GM20431 (cell line): ENCODE results near the gene HNRNPM.

ENCODE experiments used
- in situ Hi-C: fragments of 300-500 bp; cut with MseI, MboI; formaldehyde crosslinking; loops from one replicate; pipeline ENCODE4 v1.15.0; 2020; ENCODE audit warnings: low sequenced_read_pairs; ENCODE audit not compliant: unreplicated experiment

The HNRNPM gene

DNA sequence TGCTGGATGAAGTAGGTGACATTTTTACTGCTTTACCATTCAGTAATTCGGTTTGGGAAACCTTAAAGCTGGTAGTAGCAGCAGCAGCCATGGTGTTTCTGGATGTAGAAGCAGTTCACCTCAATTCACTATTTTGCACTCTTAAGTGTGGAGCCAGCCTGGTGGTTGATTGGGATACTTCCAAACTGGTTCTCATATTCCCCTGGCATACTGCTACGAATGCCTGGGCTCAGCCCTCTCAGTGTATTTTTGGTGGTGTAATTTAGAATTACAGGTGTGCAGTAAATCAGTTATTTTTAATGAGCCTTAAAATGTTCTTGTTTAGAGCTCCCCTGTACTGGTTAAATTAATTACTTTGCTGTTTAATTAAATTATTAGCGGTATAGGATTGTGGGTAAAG is 12.4 kb downstream of the HNRNPM start:
- in situ Hi-C loops, result no loop called here

GRCh38 chr19:8457827-8458226 is 13.1 kb downstream of the HNRNPM start:
- in situ Hi-C loops, result no loop called here

DNA sequence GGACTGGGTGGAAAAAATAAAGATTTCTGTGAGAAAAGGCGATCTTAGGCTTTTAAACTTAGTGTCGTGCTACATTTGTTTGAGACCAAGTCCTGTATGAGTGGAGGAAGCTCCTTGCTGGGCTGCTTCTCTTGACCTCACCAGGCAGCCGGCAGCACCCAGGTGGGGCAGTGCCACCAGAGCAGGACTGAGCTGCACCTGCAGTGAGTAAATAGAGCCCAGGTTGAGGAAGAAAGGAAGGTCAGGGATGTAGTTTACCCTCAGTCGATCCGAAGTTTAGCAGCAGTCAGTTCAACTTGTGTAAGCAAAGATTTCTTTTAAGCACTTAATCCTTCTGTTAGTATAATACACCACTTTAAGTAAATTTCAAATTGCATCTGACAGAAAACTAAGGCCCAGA is 13.6 kb downstream of the HNRNPM start:
- in situ Hi-C loops, result no loop called here

GRCh38 chr19:8459095-8459494 is 14.3 kb downstream of the HNRNPM start:
- in situ Hi-C loops, result no loop called here

DNA sequence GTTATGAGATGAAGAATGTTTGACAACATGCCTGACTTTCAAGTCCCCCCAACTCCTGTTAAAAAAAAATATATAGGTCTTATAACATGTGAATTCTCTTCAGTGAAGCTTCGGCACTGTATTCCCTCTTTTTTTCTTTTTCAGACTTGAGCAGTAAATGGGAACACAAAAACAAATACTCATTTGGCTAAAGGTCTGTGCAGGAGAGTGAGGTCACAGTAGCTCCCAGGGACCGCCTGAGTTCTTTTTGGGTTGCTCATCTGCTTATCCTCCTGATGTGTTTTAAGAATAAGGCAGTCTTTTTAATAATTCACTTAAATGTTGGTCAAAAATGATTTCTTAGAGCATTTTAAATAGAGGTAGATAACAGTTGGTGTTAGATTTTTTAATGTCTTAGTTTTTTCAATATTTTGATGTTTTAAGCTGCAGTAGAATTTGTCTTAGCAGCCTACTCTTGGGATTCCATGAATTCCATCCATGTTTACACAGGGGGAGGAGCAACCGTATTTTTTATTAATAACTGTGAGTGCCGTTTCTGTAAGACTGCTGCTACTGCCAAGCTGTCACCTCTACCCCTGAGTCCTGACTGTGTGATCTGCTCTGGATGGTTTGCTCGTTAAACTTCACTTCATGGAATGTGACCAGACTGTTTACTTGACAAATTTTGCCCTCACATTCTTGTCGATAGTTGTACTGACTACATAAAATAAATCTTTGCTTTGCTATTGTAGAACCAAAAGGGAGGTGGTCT is 14.9 kb downstream of the HNRNPM start:
- in situ Hi-C loops, result no loop called here

DNA sequence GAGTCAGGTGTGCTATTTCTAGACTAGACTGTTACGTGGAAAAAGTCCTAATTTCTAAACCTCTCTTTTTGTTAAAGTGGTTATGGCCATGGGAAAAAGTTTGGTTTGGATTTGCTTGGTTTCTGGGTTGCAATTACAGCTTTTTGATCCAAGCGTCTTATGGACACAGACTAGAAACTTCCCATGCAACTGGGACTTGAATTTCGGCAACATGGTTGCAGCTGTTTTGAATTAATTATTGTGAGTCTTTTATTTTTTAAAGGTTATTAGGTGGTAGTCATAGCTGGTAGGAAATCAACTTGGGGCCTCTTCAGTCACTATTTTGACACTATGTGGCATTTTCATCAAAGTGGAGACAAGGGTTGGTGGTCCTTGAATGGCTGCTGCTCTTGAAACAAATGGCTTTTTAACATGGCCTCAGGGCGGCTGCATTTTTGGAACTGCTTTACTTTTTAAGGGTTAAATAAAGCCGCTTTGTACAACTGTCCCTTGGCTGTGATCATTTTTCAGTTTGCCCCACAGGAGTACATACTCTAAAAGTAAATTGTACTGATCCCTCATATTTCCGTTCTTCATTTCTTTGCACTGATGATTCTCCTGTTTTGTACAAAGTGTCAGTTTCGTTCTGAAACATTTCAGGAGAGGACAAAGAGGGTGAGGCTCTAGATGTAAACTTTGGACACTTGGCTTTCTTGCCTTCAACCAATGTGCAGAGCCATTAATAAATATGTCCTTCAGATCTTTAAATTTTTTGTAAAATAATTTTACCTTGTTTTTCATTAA is 15.9 kb downstream of the HNRNPM start:
- in situ Hi-C loops, result no loop called here

GRCh38 chr19:8461376-8461775 is 16.6 kb downstream of the HNRNPM start:
- in situ Hi-C loops, result no loop called here

GRCh38 chr19:8461891-8462290 is 17.1 kb downstream of the HNRNPM start:
- in situ Hi-C loops, result no loop called here

DNA sequence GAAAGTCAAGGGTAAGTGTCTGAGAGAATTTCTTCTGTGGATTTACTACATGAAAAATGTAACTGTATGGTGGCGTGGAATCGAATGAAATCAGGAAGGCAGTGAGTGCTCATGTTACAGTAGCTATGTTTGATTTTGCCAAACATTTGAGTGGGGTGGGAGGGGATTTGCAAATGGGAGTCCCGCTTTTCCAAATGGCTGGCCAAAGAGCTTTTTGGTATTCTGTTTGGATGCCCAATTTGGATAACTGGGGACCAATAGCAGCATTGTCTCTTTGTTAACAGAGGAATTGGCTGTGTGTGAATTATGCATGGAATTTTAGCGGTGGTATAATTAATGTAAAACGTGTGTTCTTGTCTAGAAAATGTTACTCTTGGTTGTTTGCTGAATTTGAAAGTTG is 17.8 kb downstream of the HNRNPM start:
- in situ Hi-C loops, result no loop called here

- in situ Hi-C loops, result no loop called here
Measured at GRCh38 chr19:8463365-8463764, 18.6 kb downstream of the HNRNPM start.

DNA sequence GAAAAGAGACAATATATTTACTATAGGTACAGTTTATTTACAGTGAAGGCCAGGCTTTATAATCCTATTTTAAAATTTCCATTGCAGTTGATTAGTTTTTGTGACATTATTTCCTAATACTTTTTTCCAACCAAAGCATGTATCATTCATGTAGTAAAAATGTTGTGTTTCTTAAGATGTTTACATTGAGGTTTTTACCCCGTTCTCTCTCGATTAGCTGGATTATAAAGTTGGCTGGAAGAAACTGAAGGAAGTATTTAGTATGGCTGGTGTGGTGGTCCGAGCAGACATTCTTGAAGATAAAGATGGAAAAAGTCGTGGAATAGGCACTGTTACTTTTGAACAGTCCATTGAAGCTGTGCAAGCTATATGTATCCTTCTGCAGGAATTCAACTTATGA is 21.2 kb downstream of the HNRNPM start:
- in situ Hi-C loops, result no loop called here

GRCh38 chr19:8468124-8468523 is 23.3 kb downstream of the HNRNPM start:
- in situ Hi-C loops, result no loop called here

DNA sequence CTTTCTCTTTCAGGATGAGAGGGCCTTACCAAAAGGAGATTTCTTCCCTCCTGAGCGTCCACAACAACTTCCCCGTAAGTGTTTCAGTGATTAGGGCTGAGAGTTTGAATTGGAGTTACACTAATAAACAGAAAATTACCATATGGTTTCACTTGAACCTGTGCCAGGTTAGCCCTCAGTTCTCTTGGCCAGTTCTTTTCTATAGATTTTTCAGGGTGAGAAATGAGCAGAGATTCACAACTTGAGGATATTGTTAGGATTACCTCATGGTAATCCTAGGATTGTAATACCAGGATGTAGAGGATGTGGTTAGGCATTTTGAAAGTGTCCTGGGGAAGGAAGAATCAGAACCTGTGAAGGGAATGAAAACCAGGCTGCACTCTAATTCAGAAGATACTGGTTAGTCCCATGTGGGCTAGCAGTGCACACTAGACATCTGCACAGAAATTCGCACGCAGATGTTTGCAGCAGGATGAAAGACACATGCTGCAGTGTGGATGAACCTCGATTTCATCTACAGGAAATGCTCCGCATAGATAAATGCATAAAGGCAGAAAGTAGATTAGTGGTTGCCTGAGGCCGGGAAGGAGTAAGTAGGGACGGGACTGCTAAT is 24.1 kb downstream of the HNRNPM start:
- in situ Hi-C loops, result no loop called here

DNA sequence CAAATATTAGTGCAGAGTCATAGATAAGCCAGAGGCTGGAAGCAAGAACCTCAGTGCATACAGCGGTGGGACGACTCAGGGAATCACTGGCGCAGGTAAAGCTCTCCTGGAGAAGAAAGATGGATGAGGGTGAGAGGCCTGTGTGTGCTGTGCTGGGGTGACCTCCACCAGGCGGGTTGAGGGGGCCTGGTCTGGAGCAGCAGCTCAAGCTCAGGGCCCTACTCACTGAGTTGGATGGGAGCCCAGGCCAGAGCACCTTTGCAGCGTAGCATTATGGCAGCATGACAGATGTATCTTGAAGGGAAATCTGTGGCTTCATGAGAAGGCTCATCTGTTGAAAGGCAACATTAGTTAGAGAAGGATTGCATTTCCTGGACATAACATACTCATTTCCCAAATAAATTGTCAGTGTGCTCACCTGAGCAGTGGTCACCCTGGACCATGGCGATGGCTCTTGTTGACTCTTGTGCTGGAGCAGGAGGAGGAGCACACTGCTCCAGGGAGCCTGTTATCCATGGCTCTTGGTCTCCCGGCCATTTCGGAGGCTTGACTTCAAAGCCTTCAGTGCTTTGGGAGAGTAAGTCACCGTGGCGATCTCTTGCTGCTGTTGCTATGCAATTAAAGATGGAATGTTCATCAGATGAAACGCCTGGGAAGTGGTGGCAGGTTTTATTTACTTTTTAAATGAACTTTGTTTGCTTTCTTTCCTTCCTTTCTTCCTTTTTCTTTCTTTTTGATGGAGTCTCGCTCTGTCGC is 25.0 kb downstream of the HNRNPM start:
- in situ Hi-C loops, result no loop called here

DNA sequence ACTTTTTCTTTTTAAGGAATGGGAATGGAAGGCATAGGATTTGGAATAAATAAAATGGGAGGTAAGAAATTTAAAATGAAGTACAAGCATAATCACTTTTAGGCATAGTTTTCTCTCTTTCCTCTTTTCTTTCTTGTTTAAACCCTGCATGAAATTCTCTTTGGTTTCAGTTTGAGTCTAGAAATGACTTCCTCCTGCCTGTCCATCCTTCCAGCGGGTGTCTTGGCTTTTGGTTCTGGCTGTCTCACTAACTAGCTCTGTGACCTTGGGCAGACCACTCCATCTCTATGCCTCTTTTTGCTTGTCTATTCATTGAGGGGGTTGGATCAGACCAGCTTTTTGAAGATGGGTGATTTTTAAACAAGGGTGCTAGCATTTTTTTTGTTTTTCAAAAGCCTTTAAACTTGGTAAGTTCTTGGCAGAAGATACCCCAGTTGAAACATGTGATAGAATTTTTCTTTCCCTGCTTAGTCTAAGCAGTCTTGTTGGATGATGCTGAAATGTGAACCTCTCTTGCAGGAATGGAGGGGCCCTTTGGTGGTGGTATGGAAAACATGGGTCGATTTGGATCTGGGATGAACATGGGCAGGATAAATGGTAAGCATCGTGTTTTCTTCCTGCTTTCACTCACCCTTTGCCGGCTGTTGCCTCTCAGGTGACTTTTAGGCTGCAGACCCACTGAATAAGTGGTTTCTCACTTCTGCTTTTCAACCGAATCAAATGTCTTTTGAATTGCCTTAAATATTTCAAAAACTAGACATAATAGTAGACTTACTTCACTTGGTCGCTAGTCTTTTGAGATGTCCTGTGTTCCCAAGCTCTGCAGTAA is 29.1 kb downstream of the HNRNPM start:
- in situ Hi-C loops, result no loop called here

- in situ Hi-C loops, result no loop called here
Measured at GRCh38 chr19:8475005-8475404, 30.2 kb downstream of the HNRNPM start.

- in situ Hi-C loops, result no loop called here
Measured at GRCh38 chr19:8476524-8476923, 31.7 kb downstream of the HNRNPM start.

GRCh38 chr19:8477889-8478288 is 33.1 kb downstream of the HNRNPM start:
- in situ Hi-C loops, result no loop called here

GRCh38 chr19:8478598-8478997 is 33.8 kb downstream of the HNRNPM start:
- in situ Hi-C loops, result no loop called here

DNA sequence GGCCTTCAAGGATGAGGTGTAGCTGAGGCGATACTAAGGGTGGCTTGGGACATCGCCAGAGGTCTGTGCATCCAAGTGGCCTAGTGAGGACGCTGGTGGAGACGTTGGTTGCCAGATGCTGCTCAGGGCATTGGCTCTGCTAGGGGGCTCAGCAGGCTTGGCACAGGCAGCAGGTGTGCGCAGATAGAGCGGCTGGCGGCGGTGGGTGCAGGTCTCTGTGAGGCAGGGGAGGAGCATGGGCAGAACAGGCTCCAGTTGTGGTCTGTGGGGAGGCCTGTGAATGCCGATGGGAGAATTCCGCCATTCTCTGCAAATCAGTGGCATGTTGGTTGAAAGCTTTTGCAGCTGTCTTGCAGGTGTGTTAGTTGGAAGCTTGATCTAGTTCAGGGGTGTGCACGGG is 36.4 kb downstream of the HNRNPM start:
- in situ Hi-C loops, result no loop called here
